K562 (cell line): ENCODE results near the gene MYO1F. TPM values are rescaled to one million over a fixed set of nuclear protein-coding genes. Genes with fewer than 3 reads are reported as not detected.

Experiments used
- ASH1L ChIP-seq: fragments of 450-650 bp; IDR thresholded peaks from 2 replicates; pipeline ENCODE4 v1.6.1; 2018; ENCODE audit warnings: borderline replicate concordance, mild to moderate bottlenecking, low read depth; ENCODE audit not compliant: partially characterized antibody
- ATF7 ChIP-seq: fragments of 450-650 bp; IDR thresholded peaks from 2 replicates; pipeline ENCODE4 v1.7.1; 2014; ENCODE audit warnings: mild to moderate bottlenecking, moderate library complexity
- BCL6 ChIP-seq: fragments of 250-450 bp; sonication (Bioruptor Pico); IDR thresholded peaks from 2 replicates; pipeline ENCODE4 v1.4.0; 2020
- CHCHD3 ChIP-seq: fragments of 250-450 bp; sonication (Bioruptor Pico); IDR thresholded peaks from 2 replicates; pipeline ENCODE4 v2.1.2; 2022; ENCODE audit warnings: mild to moderate bottlenecking
- DMBX1 ChIP-seq: fragments of 250-450 bp; sonication (Bioruptor Pico); IDR thresholded peaks from 2 replicates; pipeline ENCODE4 v1.8.0; 2022; ENCODE audit warnings: inconsistent platforms, mild to moderate bottlenecking, moderate library complexity, borderline replicate concordance
- HCFC1 ChIP-seq: IDR thresholded peaks from 2 replicates; pipeline ENCODE4 v1.6.1; 2012; ENCODE audit warnings: low read depth, low read length, improper control_type of control experiment
- MYC ChIP-seq, 2 experiments: fragments of 250-450 bp in 1 of 2; sonication (Bioruptor Pico) in 1 of 2; IDR thresholded peaks; 2 replicates each; pipeline versions ENCODE4 v1.5.1 to v1.6.1; 2012 to 2021; ENCODE audit warnings: low read depth in 2 of 2, borderline replicate concordance in 1 of 2, improper control_type of control experiment in 1 of 2, low read length in 1 of 2, mild to moderate bottlenecking in 1 of 2, moderate library complexity in 1 of 2
- NFE2L1 ChIP-seq: fragments of 450-650 bp; IDR thresholded peaks from 2 replicates; pipeline ENCODE4 v1.6.1; 2016; ENCODE audit warnings: missing genetic modification characterization, low read depth, mild to moderate bottlenecking, missing compliant biosample characterization, moderate library complexity, borderline replicate concordance
- PHB ChIP-seq: fragments of 250-450 bp; sonication (Bioruptor Pico); IDR thresholded peaks from 2 replicates; pipeline ENCODE4 v1.5.0; 2021
- SAFB2 ChIP-seq: fragments of 200-400 bp; formaldehyde crosslinking; IDR thresholded peaks from 2 replicates; pipeline ENCODE4 v1.6.1; 2018; ENCODE audit warnings: borderline replicate concordance, low read length, low read depth, moderate library complexity; ENCODE audit not compliant: severe bottlenecking
- SOX6 ChIP-seq: fragments of 450-650 bp; IDR thresholded peaks from 2 replicates; pipeline ENCODE4 v1.6.1; 2014; ENCODE audit warnings: mild to moderate bottlenecking
- TAL1 ChIP-seq: fragments of 450-650 bp; IDR thresholded peaks from 2 replicates; pipeline ENCODE4 v1.6.1; 2016; ENCODE audit warnings: mild to moderate bottlenecking
- U2AF1 ChIP-seq: fragments of 200-400 bp; formaldehyde crosslinking; optimal IDR thresholded peaks from 2 replicates; pipeline ENCODE3; 2017; ENCODE audit warnings: mild to moderate bottlenecking, low read depth, low read length, moderate library complexity
- ZBTB7A ChIP-seq: IDR thresholded peaks from 2 replicates; pipeline ENCODE4 v1.6.1; 2011; ENCODE audit warnings: low read depth, mild to moderate bottlenecking, low read length, moderate library complexity, borderline replicate concordance; ENCODE audit not compliant: control insufficient read depth
- polyA plus RNA-seq, 8 experiments: library from polyadenylated mRNA; depleted of rRNA in 4 of 8; stranded (reverse) in 5 of 8; unstranded in 3 of 8; fragments of >200 nt; fragmentation: Nextera tagmentation in 2 of 8; fragmentation: Illumina TruSeq in 1 of 8; extraction: Ambion mirVana in 2 of 8; extraction: Trizol in 1 of 8; gene quantifications; 2 replicates each; pipeline versions ENCODE4 v1.2.1 to v1.2.3, GENCODE V29; 2011 to 2014; ENCODE audit warnings: inconsistent platforms in 1 of 8, missing spikeins in 1 of 8
- total RNA-seq, 7 experiments: library from RNA; depleted of rRNA in 6 of 7; stranded (reverse); fragments of >200 nt in 6 of 7; fragmentation: Illumina TruSeq in 2 of 7; extraction: Trizol in 2 of 7; gene quantifications; 2 replicates each; pipeline versions ENCODE4 v1.2.1 to v1.2.3, GENCODE V29; 2011 to 2021; ENCODE audit warnings: low replicate concordance in 1 of 7
- TF ChIP-seq, protein P1 (sequence below): fragments of 450-650 bp; formaldehyde crosslinking; IDR thresholded peaks from 2 replicates; pipeline ENCODE4 v1.4.0; 2020; ENCODE audit warnings: mild to moderate bottlenecking, moderate library complexity
- TF ChIP-seq, protein P2 (sequence below): sonication (generic); formaldehyde crosslinking; IDR thresholded peaks from 2 replicates; pipeline ENCODE4 v1.5.0; 2020; ENCODE audit warnings: missing genetic modification reagents
- TF ChIP-seq, protein P3 (sequence below): fragments of 150-350 bp; conservative IDR thresholded peaks from 2 replicates; pipeline ENCODE4 v1.6.1; 2014; ENCODE audit warnings: low read length
- TF ChIP-seq, protein P4 (sequence below): sonication (generic); formaldehyde crosslinking; IDR thresholded peaks from 2 replicates; pipeline ENCODE4 v1.4.0; 2020; ENCODE audit warnings: mild to moderate bottlenecking, missing genetic modification reagents
- TF ChIP-seq, protein P5 (sequence below): fragments of 250-450 bp; sonication (Bioruptor Pico); IDR thresholded peaks from 2 replicates; pipeline ENCODE4 v1.8.0; 2021; ENCODE audit warnings: mild to moderate bottlenecking, moderate library complexity

The MYO1F gene
- total and polyA plus RNA-seq, 9 of the 15 experiments (the other 6 are each of a cell fraction or from before 2014, with no cell fraction given) = 0.78 to 9.4 (median 4.3) TPM

DNA sequence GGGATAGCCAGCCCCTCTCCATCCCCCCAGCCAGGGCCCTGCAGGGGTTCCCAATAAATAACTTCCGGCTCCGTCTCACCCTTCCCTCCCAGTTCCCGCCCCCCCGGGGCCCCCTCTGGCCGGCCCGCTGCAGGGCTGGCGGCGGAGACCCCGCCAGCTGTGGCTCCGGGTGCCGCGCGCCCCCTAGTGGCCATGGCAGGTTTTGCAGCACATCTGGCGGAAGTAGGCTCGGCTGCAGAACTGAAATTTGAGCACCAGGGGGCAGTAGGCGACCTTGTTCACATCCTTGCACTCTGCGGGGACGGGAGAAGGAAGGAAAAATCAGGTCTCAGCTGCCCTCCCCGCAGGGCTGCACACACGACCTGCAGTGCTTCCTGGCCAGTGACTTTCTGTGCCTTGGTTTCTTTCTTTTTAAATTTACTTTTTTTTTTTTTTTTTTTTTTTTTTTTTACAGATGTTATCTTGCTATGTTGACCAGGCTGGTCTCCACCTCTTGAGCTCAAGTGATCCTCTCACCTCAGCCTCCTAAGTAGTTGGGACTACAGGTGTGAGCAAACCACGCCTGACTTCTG is 3.6 kb upstream of the MYO1F start (continued):
- TF ChIP-seq ASH1L = no peak
- TF ChIP-seq ATF7 = no peak
- peak; percentile 97 for TF ChIP-seq ZBTB7A
- 0 out of 2 replicates have a peak, but pooled peaks have one; percentile 32 for TF ChIP-seq DMBX1 (CRISPR knock-in tag)
- TF ChIP-seq TAL1 = no peak
- TF ChIP-seq PHB (CRISPR knock-in tag) = no peak
- TF ChIP-seq, protein P1, sequence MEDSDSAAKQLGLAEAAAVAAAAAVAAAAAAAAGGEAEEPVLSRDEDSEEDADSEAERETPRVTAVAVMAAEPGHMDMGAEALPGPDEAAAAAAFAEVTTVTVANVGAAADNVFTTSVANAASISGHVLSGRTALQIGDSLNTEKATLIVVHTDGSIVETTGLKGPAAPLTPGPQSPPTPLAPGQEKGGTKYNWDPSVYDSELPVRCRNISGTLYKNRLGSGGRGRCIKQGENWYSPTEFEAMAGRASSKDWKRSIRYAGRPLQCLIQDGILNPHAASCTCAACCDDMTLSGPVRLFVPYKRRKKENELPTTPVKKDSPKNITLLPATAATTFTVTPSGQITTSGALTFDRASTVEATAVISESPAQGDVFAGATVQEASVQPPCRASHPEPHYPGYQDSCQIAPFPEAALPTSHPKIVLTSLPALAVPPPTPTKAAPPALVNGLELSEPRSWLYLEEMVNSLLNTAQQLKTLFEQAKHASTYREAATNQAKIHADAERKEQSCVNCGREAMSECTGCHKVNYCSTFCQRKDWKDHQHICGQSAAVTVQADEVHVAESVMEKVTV (CRISPR knock-in tag) = peak; percentile 86
- TF ChIP-seq HCFC1 = peak; percentile 39; the same call in 1 of the 2 replicates
- peak; percentile 65 for TF ChIP-seq MYC (IDR thresholded peaks at IDR 0.05; ENCODE audit: low read depth, low read length)
- no peak for TF ChIP-seq MYC (CRISPR knock-in tag; IDR thresholded peaks at IDR 0.05; ENCODE audit: borderline replicate concordance, low read depth)
- TF ChIP-seq NFE2L1 (tag) = no peak
- TF ChIP-seq, protein P2, sequence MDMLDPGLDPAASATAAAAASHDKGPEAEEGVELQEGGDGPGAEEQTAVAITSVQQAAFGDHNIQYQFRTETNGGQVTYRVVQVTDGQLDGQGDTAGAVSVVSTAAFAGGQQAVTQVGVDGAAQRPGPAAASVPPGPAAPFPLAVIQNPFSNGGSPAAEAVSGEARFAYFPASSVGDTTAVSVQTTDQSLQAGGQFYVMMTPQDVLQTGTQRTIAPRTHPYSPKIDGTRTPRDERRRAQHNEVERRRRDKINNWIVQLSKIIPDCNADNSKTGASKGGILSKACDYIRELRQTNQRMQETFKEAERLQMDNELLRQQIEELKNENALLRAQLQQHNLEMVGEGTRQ (CRISPR knock-in tag) = no peak
- TF ChIP-seq, protein P3, sequence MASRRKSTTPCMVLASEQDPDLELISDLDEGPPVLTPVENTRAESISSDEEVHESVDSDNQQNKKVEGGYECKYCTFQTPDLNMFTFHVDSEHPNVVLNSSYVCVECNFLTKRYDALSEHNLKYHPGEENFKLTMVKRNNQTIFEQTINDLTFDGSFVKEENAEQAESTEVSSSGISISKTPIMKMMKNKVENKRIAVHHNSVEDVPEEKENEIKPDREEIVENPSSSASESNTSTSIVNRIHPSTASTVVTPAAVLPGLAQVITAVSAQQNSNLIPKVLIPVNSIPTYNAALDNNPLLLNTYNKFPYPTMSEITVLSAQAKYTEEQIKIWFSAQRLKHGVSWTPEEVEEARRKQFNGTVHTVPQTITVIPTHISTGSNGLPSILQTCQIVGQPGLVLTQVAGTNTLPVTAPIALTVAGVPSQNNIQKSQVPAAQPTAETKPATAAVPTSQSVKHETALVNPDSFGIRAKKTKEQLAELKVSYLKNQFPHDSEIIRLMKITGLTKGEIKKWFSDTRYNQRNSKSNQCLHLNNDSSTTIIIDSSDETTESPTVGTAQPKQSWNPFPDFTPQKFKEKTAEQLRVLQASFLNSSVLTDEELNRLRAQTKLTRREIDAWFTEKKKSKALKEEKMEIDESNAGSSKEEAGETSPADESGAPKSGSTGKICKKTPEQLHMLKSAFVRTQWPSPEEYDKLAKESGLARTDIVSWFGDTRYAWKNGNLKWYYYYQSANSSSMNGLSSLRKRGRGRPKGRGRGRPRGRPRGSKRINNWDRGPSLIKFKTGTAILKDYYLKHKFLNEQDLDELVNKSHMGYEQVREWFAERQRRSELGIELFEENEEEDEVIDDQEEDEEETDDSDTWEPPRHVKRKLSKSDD = no peak
- TF ChIP-seq SAFB2 = no peak
- TF ChIP-seq U2AF1 = no peak
- no peak for TF ChIP-seq BCL6 (CRISPR knock-in tag)
- TF ChIP-seq, protein P4, sequence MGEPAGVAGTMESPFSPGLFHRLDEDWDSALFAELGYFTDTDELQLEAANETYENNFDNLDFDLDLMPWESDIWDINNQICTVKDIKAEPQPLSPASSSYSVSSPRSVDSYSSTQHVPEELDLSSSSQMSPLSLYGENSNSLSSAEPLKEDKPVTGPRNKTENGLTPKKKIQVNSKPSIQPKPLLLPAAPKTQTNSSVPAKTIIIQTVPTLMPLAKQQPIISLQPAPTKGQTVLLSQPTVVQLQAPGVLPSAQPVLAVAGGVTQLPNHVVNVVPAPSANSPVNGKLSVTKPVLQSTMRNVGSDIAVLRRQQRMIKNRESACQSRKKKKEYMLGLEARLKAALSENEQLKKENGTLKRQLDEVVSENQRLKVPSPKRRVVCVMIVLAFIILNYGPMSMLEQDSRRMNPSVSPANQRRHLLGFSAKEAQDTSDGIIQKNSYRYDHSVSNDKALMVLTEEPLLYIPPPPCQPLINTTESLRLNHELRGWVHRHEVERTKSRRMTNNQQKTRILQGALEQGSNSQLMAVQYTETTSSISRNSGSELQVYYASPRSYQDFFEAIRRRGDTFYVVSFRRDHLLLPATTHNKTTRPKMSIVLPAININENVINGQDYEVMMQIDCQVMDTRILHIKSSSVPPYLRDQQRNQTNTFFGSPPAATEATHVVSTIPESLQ (CRISPR knock-in tag) = no peak
- no peak for TF ChIP-seq SOX6
- TF ChIP-seq, protein P5, sequence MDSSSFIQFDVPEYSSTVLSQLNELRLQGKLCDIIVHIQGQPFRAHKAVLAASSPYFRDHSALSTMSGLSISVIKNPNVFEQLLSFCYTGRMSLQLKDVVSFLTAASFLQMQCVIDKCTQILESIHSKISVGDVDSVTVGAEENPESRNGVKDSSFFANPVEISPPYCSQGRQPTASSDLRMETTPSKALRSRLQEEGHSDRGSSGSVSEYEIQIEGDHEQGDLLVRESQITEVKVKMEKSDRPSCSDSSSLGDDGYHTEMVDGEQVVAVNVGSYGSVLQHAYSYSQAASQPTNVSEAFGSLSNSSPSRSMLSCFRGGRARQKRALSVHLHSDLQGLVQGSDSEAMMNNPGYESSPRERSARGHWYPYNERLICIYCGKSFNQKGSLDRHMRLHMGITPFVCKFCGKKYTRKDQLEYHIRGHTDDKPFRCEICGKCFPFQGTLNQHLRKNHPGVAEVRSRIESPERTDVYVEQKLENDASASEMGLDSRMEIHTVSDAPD = no peak
- TF ChIP-seq CHCHD3 = no peak
